Activated naive CD4-positive, alpha-beta T cell treated with anti-CD3 and anti-CD28 coated beads, Interleukin-2, amount 50 U/mL, for 16 hours (primary cell): ENCODE data around the gene MED19.
A peak's percentile ranks its signal among the peaks of the same experiment; 100 is the strongest.
"Not testable (repeated sequence)": the region's sequence is repeated elsewhere in the genome, so short reads cannot be mapped to it uniquely, and the experiment has no call there.

ENCODE experiments used
- DNase-seq: peaks from one replicate; pipeline ENCODE4 v3.0.0-alpha.2; 2020

Gene MED19, protein sequence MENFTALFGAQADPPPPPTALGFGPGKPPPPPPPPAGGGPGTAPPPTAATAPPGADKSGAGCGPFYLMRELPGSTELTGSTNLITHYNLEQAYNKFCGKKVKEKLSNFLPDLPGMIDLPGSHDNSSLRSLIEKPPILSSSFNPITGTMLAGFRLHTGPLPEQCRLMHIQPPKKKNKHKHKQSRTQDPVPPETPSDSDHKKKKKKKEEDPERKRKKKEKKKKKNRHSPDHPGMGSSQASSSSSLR

DNA sequence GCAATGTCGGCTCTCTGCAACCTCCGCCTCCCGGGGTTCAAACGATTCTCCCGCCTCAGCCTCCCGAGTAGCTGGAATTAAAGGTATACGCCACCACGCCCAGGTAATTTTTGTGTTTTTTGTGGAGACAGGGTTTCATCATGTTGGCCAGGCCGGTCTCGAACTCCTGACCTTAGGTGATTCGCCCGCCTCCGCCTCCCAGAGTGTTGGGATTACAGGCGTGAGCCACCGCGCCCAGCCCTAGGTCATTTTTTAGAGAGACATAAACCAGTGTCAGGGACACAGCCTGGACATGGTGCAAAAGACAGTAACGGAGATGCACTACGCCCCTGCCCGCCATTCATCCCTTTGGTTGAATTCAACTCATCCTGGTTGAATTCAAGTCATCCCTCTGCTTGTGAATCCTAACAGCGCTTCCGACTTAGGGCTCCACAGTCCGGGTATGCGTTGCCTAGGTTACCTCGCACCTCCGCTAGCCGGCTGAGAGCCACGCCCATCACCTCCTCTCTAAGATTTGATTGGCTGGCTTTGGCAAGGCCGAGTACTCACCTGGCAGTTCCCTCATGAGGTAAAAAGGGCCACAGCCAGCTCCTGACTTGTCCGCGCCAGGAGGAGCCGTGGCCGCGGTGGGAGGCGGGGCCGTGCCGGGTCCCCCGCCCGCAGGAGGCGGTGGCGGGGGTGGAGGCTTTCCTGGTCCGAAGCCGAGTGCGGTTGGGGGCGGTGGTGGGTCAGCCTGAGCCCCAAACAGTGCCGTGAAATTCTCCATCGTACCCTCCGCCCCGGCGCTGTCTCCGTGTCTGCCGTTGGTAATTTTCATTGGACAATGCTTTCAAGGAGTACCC lies at the start of gene MED19:
Gene MED19, minus strand, starts transcription at position 802 of the 842 bp plus-strand sequence. Its CDS starts 36 bp downstream, at position 766.
- peak; percentile 71 for DNase-seq

DNA sequence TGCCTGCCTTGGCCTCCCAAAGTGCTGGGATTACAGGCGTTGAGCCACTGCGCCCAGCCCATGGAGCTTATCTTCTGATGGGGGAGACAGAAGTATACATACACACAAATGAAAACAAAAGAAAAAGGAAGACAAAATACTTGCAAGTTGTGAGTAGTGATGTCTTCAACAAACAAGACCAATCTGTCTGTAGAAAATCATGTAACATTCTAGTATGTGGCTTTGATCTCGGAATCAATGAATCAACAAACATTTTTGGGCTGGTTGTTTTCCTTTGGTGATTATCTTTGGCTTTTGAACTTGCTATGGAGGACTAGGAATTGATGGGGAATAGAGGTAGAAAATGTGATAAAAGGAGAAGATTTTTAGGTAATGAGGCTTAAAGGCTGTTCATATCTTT lies 46.2 kb upstream of the MED19 start:
- no peak for DNase-seq

DNA sequence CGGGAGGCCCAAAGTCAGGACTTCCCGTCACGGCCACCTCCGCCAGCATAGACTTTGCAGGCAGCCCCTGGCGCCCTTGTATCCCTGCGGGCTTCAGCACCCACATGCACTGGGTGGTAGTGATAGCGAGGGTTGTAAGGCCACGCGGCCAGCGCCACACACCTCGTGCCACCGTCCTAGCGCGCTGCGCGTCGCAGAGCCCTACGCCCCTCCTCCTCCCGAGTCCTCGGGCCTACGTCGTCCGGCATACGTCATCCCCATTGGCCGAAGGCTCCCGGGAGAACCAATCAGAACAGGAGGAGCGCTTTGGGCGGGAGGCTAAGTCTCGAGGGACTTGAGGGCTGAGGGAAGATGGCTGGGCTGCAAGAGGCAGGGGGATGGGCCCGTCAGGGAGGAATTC lies 40.9 kb upstream of the MED19 start:
- no peak for DNase-seq

- no peak for DNase-seq
Measured at GRCh38 chr11:57751676-57752253, 39.8 kb upstream of the MED19 start, which contains the start of gene BTBD18. Gene BTBD18 (minus strand): TSS chr11:57751819. CDS start chr11:57751188, 631 bp downstream.

GRCh38 chr11:57751176-57751575 lies 39.2 kb upstream of the MED19 start:
- no peak for DNase-seq

- DNase-seq = no peak
Measured at GRCh38 chr11:57746920-57747319, 34.9 kb upstream of the MED19 start.

GRCh38 chr11:57745206-57745605 lies 33.2 kb upstream of the MED19 start:
- no peak for DNase-seq

GRCh38 chr11:57744357-57744756 lies 32.3 kb upstream of the MED19 start:
- DNase-seq = no peak

DNA sequence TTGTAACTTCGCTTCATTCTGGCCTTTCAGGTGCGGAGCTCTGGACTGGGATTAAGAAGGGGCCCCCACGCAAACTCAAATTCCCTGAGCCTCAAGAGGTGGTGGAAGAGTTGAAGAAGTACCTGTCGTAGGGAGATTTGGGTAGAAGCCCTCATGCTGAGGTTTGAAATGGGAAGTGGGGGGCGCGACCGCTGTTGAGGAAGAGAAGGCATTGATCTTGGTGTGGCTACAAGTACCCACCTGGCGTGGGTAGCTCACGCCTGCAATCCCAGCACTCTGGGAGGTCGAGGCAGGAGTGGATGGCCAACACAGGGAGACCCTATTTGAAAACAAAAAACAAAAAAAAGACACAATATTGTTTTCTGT lies 30.1 kb upstream of the MED19 start:
- DNase-seq = no peak

- DNase-seq = peak; percentile 95
Measured at GRCh38 chr11:57741132-57742086, 29.4 kb upstream of the MED19 start, which contains the start of gene SELENOH. Gene SELENOH (plus strand): TSS chr11:57741491. CDS start chr11:57741596, 105 bp downstream.

- DNase-seq = no peak
Measured at GRCh38 chr11:57735619-57736298, 23.7 kb upstream of the MED19 start.

GRCh38 chr11:57732661-57733060 lies 20.6 kb upstream of the MED19 start:
- DNase-seq = no peak

DNA sequence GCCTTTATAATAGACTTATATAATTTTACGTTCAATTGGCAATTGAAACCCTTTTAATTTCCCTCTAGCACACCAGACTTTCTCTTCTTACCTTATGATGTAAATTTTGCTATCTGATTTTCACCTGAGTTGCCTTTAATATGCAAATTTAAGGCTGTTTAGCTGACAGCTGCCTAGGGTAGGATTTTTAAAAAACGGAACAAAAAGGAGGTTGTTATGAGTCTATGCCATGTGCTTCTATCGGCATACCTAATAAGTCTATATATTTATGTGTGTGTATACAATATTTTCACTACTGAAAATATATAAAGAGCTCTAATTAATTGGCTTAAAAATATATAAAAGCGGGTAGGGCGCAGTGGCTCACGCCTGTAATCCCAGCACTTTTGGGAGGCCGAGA lies 17.5 kb upstream of the MED19 start:
- no peak for DNase-seq

GRCh38 chr11:57728829-57729228 lies 16.8 kb upstream of the MED19 start:
- DNase-seq = no peak

DNA sequence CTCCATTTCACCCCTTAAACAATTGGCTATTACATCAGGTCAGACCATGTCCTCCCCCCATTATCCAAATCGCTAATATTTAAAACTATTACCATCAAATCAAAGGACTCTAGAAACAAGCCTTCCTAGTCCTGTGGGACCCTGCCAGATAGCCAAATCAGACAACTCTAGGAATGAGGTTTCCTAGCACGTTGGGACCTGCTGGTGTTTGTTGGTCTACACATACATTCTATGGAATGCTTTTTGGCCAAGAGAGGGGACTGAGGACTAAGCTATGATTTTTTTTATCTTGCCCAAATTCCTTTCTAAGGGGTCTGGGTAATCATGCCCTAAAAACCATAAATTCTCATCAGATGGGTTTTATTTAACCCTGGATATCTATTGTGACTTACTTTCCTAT lies 15.2 kb upstream of the MED19 start:
- no peak for DNase-seq

- DNase-seq = not testable (repeated sequence)
Measured at GRCh38 chr11:57716726-57717125, 4.7 kb upstream of the MED19 start.

GRCh38 chr11:57713835-57714234 lies 1.8 kb upstream of the MED19 start:
- DNase-seq = no peak

- peak; percentile 91 for DNase-seq
Measured at GRCh38 chr11:57712256-57713150, 488 bp upstream of the MED19 start, which contains the start of gene TMX2. Gene TMX2 (plus strand): TSS chr11:57712593. CDS start chr11:57712619, 26 bp downstream.

GRCh38 chr11:57709802-57710367 lies 2.1 kb downstream of the MED19 start:
- no peak for DNase-seq

GRCh38 chr11:57705432-57705831 lies 6.6 kb downstream of the MED19 start:
- not testable (repeated sequence) for DNase-seq
